Fibroblast of lung (primary cell): ENCODE data around the gene CDH4. TPM values are rescaled to one million over a fixed set of nuclear protein-coding genes. Genes with fewer than 3 reads are reported as not detected.

ENCODE experiments used
- DNase-seq, 2 donors: peaks; one replicate each; pipeline versions ENCODE4 v3.0.0 to v3.0.0-alpha.2; 2010; ENCODE audit warnings: low read depth in 2 of 2
- H2AFZ ChIP-seq: 2 replicates; pipeline ENCODE4 v1.5.1; 2012; ENCODE audit warnings: low read length, control low read depth, inconsistent platforms
- H3K27ac ChIP-seq: 2 replicates; pipeline ENCODE4 v1.5.1; 2011; ENCODE audit warnings: low read length, control low read depth; ENCODE audit not compliant: insufficient read depth
- H3K27me3 ChIP-seq: 2 replicates; pipeline ENCODE4 v1.5.1; 2011; ENCODE audit warnings: mild to moderate bottlenecking, low read length; ENCODE audit not compliant: control insufficient read depth, insufficient read depth
- H3K36me3 ChIP-seq: 2 replicates; pipeline ENCODE4 v1.5.1; 2011; ENCODE audit warnings: low read length; ENCODE audit not compliant: control insufficient read depth, insufficient read depth
- H3K4me1 ChIP-seq: 2 replicates; pipeline ENCODE4 v1.5.1; 2011; ENCODE audit warnings: low read length; ENCODE audit not compliant: control insufficient read depth, insufficient read depth; ENCODE audit errors: extremely low read depth
- H3K4me2 ChIP-seq: 2 replicates; pipeline ENCODE4 v1.5.1; 2011; ENCODE audit warnings: low read length, control low read depth; ENCODE audit not compliant: insufficient read depth; ENCODE audit errors: extremely low read depth
- H3K4me3 ChIP-seq, 4 experiments: fragments of 200-600 bp in 1 of 4; sonication (generic) in 1 of 4; replicated peaks in 1 of 4; 2 replicates each; pipeline ENCODE4 v1.5.1; 2011 to 2016; ENCODE audit warnings: low read length in 4 of 4, low read depth in 3 of 4, mild to moderate bottlenecking in 3 of 4, control low read depth in 2 of 4, inconsistent platforms in 1 of 4, mixed read lengths in 1 of 4; ENCODE audit not compliant: insufficient read depth in 1 of 4; ENCODE audit errors: control extremely low read depth in 1 of 4
- H3K79me2 ChIP-seq: 2 replicates; pipeline ENCODE4 v1.5.1; 2012; ENCODE audit warnings: mild to moderate bottlenecking, low read length, inconsistent platforms; ENCODE audit not compliant: control insufficient read depth, insufficient read depth
- H3K9ac ChIP-seq: 2 replicates; pipeline ENCODE4 v1.5.1; 2011; ENCODE audit warnings: mild to moderate bottlenecking, low read length, control low read depth; ENCODE audit not compliant: insufficient read depth
- H3K9me3 ChIP-seq: 2 replicates; pipeline ENCODE4 v1.5.1; 2012; ENCODE audit warnings: low read depth, low read length; ENCODE audit not compliant: control insufficient read depth, insufficient read depth
- H4K20me1 ChIP-seq: 2 replicates; pipeline ENCODE4 v1.5.1; 2011; ENCODE audit warnings: low read length; ENCODE audit not compliant: control insufficient read depth, insufficient read depth; ENCODE audit errors: extremely low read depth
- CTCF ChIP-seq, 2 donors: IDR thresholded peaks in 1 of 2; conservative IDR thresholded peaks in 1 of 2; 1 replicate in 1 of 2; 2 replicates in 1 of 2; pipeline ENCODE4 v1.5.1; 2011 to 2012; ENCODE audit warnings: low read length in 2 of 2, control low read depth in 1 of 2, inconsistent platforms in 1 of 2, low read depth in 1 of 2, mild to moderate bottlenecking in 1 of 2
- EZH2 ChIP-seq: IDR thresholded peaks from 2 replicates; pipeline ENCODE4 v1.5.1; 2012; ENCODE audit warnings: low read length, control low read depth, mild to moderate bottlenecking; ENCODE audit errors: missing control alignments
- polyA plus RNA-seq, 2 donors: library from polyadenylated mRNA; depleted of rRNA in 1 of 2; stranded (reverse) in 1 of 2; unstranded in 1 of 2; fragments of >200 nt; gene quantifications; 2 replicates each; pipeline ENCODE4 v1.2.1, GENCODE V29; 2011 to 2012; ENCODE audit warnings: missing spikeins in 1 of 2
- total RNA-seq: library from RNA; depleted of rRNA; stranded (reverse); fragments of >200 nt; gene quantifications from 2 replicates; pipeline ENCODE4 v1.2.1, GENCODE V29; 2014

Gene CDH4
- total and polyA plus RNA-seq, 2 donors (not counting 1 experiment from before 2014, with no cell fraction given), result 4.8 to 6.8 TPM

DNA sequence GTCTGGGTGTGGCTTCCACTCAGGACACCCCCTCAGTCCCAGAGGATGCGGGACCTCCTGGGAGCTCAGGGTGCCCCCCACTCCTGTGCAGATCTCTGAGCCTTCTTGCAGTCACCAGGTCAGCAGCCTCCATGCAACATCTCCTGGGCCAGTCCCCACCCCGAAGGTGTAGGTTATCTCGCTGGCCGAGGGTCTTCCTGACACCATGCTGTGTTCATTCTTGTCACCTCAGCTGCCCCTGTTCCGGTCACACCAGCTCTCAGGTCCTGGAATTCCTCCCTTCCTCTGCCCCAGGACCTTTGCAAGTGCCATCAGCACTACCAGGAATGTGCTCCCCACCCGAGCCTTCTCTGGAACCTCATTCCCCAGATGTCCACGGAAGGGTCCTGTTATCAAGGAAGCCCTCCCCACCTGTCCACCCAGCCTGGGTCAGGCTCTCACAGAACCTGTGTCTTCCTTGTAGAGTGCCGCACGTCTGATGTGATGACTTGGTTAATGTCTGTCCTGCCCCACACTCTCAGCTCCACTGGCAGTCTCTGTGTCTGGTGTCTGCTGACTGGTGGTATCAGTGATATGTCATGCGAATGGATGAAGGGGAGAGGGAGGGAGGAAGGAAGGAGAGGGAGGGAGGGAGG lies 484.1 kb downstream of the CDH4 start:
- H3K9ac ChIP-seq, result no peak overlapping the region
- no peak overlapping the region for H3K4me2 ChIP-seq
- no peak overlapping the region for H2AFZ ChIP-seq
- peaks cover 14% of the 10 kb centered on the region for H3K27me3 ChIP-seq
- DNase-seq, result no peak
- no peak overlapping the region for H3K4me3 ChIP-seq
- H3K36me3 ChIP-seq, result no peaks in the 10 kb centered on the region
- no peak overlapping the region for H3K27ac ChIP-seq
- H3K9me3 ChIP-seq, result no peaks in the 10 kb centered on the region
- H3K4me1 ChIP-seq, result no peaks in the 10 kb centered on the region
- TF ChIP-seq CTCF (conservative IDR thresholded peaks at IDR 0.05 in 1 of 2, IDR thresholded peaks at IDR 0.05 in 1 of 2; ENCODE audit: low read depth in 1 of 2, low read length in 2 of 2), result no peak
- no peak for TF ChIP-seq EZH2
- no peaks in the 10 kb centered on the region for H4K20me1 ChIP-seq
- no peaks in the 10 kb centered on the region for H3K79me2 ChIP-seq

DNA sequence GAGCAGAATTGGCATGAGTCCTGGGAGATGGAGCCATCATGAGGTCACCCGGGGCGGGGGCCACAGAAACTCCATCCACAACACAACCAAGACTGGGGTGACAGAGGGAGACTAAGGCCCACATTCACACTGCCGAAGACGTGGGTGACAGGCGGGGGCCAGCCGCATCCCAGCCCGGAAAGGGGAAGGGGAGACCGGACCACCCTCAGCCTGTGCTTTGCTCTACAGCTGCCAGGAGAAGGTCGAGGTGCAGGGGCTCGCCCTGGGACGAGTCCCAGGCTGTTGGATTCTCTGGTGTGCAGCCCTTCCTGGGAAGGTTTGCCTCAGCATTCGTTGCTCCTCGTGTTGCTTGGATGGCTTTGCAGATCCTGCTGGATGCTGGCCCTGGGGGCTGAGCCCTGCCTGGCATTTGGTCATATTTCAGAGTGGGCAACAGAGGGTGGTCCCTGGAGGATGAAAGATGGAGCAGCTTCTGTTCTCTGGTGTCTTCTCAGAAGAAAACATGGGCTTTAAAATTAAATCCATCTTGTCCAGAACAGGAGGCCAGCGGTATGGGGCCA lies 484.8 kb downstream of the CDH4 start:
- no peak overlapping the region for H3K4me2 ChIP-seq
- no peak for DNase-seq
- H3K27me3 ChIP-seq, result peaks cover 14% of the 10 kb centered on the region
- H3K4me3 ChIP-seq, result no peak overlapping the region
- no peak overlapping the region for H2AFZ ChIP-seq
- H3K9ac ChIP-seq, result no peak overlapping the region
- no peaks in the 10 kb centered on the region for H3K4me1 ChIP-seq
- TF ChIP-seq CTCF (conservative IDR thresholded peaks at IDR 0.05 in 1 of 2, IDR thresholded peaks at IDR 0.05 in 1 of 2; ENCODE audit: low read depth in 1 of 2, low read length in 2 of 2) (no peak), EZH2 (no peak)
- H3K27ac ChIP-seq, result no peak overlapping the region
- no peaks in the 10 kb centered on the region for H4K20me1 ChIP-seq
- H3K9me3 ChIP-seq, result no peaks in the 10 kb centered on the region
- H3K79me2 ChIP-seq, result no peaks in the 10 kb centered on the region
- H3K36me3 ChIP-seq, result no peaks in the 10 kb centered on the region

- DNase-seq, result no peak
- H2AFZ ChIP-seq, result no peak overlapping the region
- TF ChIP-seq EZH2, result no peak
- TF ChIP-seq CTCF (conservative IDR thresholded peaks at IDR 0.05 in 1 of 2, IDR thresholded peaks at IDR 0.05 in 1 of 2; ENCODE audit: low read depth in 1 of 2, low read length in 2 of 2), result no peak
- no peak overlapping the region for H3K4me3 ChIP-seq
- no peak overlapping the region for H3K4me2 ChIP-seq
- H3K27me3 ChIP-seq, result peaks cover 14% of the 10 kb centered on the region
- no peak overlapping the region for H3K27ac ChIP-seq
- no peaks in the 10 kb centered on the region for H3K79me2 ChIP-seq
- H3K9ac ChIP-seq, result no peak overlapping the region
- H4K20me1 ChIP-seq, result no peaks in the 10 kb centered on the region
- no peaks in the 10 kb centered on the region for H3K9me3 ChIP-seq
- H3K36me3 ChIP-seq, result no peaks in the 10 kb centered on the region
- no peaks in the 10 kb centered on the region for H3K4me1 ChIP-seq
Measured at GRCh38 chr20:61737346-61737745, 485.3 kb downstream of the CDH4 start.
